Posterior vena cava (tissue), 2 donors: ENCODE measurements around the gene CFAP410. TPM values are rescaled to one million over a fixed set of nuclear protein-coding genes. Genes with fewer than 3 reads are reported as not detected.
A peak's percentile ranks its signal among the peaks of the same experiment; 100 is the strongest.
"Not testable (repeated sequence)": the region's sequence is repeated elsewhere in the genome, so short reads cannot be mapped to it uniquely, and the experiment has no call there.

Experiments
- DNase-seq: peaks from one replicate; pipeline ENCODE4 v3.0.0-alpha.2; 2020; ENCODE audit warnings: low spot score
- intact Hi-C, 2 donors: fragments of 100-400 bp; cut with DNase I; formaldehyde crosslinking; loops; one replicate each; pipeline versions ENCODE4 v1.14.1 to v1.14.2; 2022 to 2023
- total RNA-seq, 2 donors: library from RNA; stranded (reverse); fragmentation: NEBNext Ultra II Directional; extraction: Animal tissue kit (Norgen Biotek cat#: 25700); gene quantifications; one replicate each; pipeline ENCODE4 v1.2.1, GENCODE V29; 2021
- donor health status: DM: yes; HTN: yes; CAD: no.
- donor health status: DM: yes; HTN: yes; CAD: no.

The CFAP410 gene
- total RNA-seq, 2 donors from 2014 or later = 18.1 to 18.8 TPM

GRCh38 chr21:44295163-44295573 lies 44.0 kb downstream of the CFAP410 start:
- no peak for DNase-seq
- intact Hi-C loops = no loop called here

- intact Hi-C loops = no loop called here
- DNase-seq = peak; percentile 94
These were observed 44.6 kb downstream of the CFAP410 start for GRCh38 chr21:44294391-44295162.

- intact Hi-C loops = no loop called here
These were observed 45.5 kb downstream of the CFAP410 start for GRCh38 chr21:44293551-44294231.

GRCh38 chr21:44292812-44293195 lies 46.4 kb downstream of the CFAP410 start:
- DNase-seq = no peak
- intact Hi-C loops = no loop called here

More at GRCh38 chr21:44293551-44294231, 45.5 kb downstream of the CFAP410 start:
- DNase-seq = no peak

GRCh38 chr21:44291936-44292811 lies 47.0 kb downstream of the CFAP410 start:
- intact Hi-C loops = no loop called here

GRCh38 chr21:44291078-44291935 lies 47.9 kb downstream of the CFAP410 start:
- intact Hi-C loops = no loop called here
- no peak for DNase-seq

More at GRCh38 chr21:44291936-44292811, 47.0 kb downstream of the CFAP410 start:
- DNase-seq = no peak

GRCh38 chr21:44290327-44291077 lies 48.7 kb downstream of the CFAP410 start:
- intact Hi-C loops = no loop called here
- DNase-seq = no peak

GRCh38 chr21:44289381-44290010 lies 49.7 kb downstream of the CFAP410 start:
- intact Hi-C loops = no loop called here
- DNase-seq = no peak

GRCh38 chr21:44288251-44289110 lies 50.7 kb downstream of the CFAP410 start:
- intact Hi-C loops = no loop called here
- no peak for DNase-seq

GRCh38 chr21:44286716-44287632 lies 52.2 kb downstream of the CFAP410 start:
- intact Hi-C loops = no loop called here
- peak; percentile 78 for DNase-seq

GRCh38 chr21:44286086-44286715 lies 53.0 kb downstream of the CFAP410 start:
- DNase-seq = no peak
- intact Hi-C loops = no loop called here

GRCh38 chr21:44285138-44285992 lies 53.8 kb downstream of the CFAP410 start, which contains the start of gene AIRE:
TSS of gene AIRE (plus strand) at chr21:44285876. CDS start at chr21:44286007, 131 bp downstream.
- peak; percentile 81 for DNase-seq
- intact Hi-C loops = no loop called here

GRCh38 chr21:44283948-44284347 lies 55.2 kb downstream of the CFAP410 start:
- no peak for DNase-seq
- intact Hi-C loops = no loop called here

- DNase-seq, intact Hi-C loops: not testable (repeated sequence)
These were observed 55.9 kb downstream of the CFAP410 start for GRCh38 chr21:44283211-44283785.
